A673 (cell line): ENCODE results near the gene TMEM163. TPM values are rescaled to one million over a fixed set of nuclear protein-coding genes. Genes with fewer than 3 reads are reported as not detected.

Source experiments
- BruUV-seq: library from RNA; stranded (reverse); fragments of 400-500 nt; replicated peaks from 2 replicates; lab custom pipeline; 2021; lab: Mats Ljungman, UMichigan
- CTCF ChIA-PET: fragments of 300-600 bp; sonication (Branson Sonifier 250); formaldehyde crosslinking; loops from one replicate; lab custom pipeline; 2022; ENCODE audit warnings: antibody characterized with exemption; lab: Charles Lee
- POLR2A ChIA-PET: fragments of 300-600 bp; sonication (Branson Sonifier 250); formaldehyde crosslinking; loops from one replicate; lab custom pipeline; 2022; ENCODE audit warnings: antibody characterized with exemption; ENCODE audit not compliant: low non-redundant PET; lab: Charles Lee
- DNase-seq: peaks from one replicate; pipeline ENCODE4 v3.0.0-alpha.2; 2015; ENCODE audit warnings: low spot score
- H3K27ac ChIP-seq: fragments of 200-600 bp; sonication (generic); 2 replicates; pipeline ENCODE4 v1.5.1; 2016; ENCODE audit warnings: mixed run types, low read depth, mild to moderate bottlenecking, mixed read lengths, antibody characterized with exemption, low read length; ENCODE audit not compliant: poor library complexity, severe bottlenecking
- H3K27me3 ChIP-seq: fragments of 200-600 bp; sonication (generic); replicated peaks from 2 replicates; pipeline ENCODE4 v1.6.1; 2017; ENCODE audit warnings: mixed run types, low read depth, mild to moderate bottlenecking, mixed read lengths, antibody characterized with exemption, low read length; ENCODE audit not compliant: insufficient read depth, poor library complexity
- H3K36me3 ChIP-seq: fragments of 200-600 bp; sonication (generic); 2 replicates; pipeline ENCODE4 v1.6.1; 2016; ENCODE audit warnings: mixed run types, mild to moderate bottlenecking, mixed read lengths, antibody characterized with exemption, low read length; ENCODE audit not compliant: insufficient read depth, poor library complexity, severe bottlenecking
- H3K4me1 ChIP-seq: fragments of 200-600 bp; sonication (generic); 2 replicates; pipeline ENCODE4 v1.6.1; 2017; ENCODE audit warnings: mixed run types, mild to moderate bottlenecking, mixed read lengths, antibody characterized with exemption, low read length; ENCODE audit not compliant: insufficient read depth, poor library complexity, severe bottlenecking
- H3K4me3 ChIP-seq: fragments of 200-600 bp; sonication (generic); 2 replicates; pipeline ENCODE4 v1.5.1; 2016; ENCODE audit warnings: low read depth, mixed run types, mild to moderate bottlenecking, mixed read lengths, low read length; ENCODE audit not compliant: poor library complexity, severe bottlenecking
- H3K9me3 ChIP-seq: fragments of 200-600 bp; sonication (generic); 2 replicates; pipeline ENCODE4 v1.6.1; 2016; ENCODE audit warnings: mixed run types, low read depth, mild to moderate bottlenecking, mixed read lengths, antibody characterized with exemption, low read length; ENCODE audit not compliant: poor library complexity, severe bottlenecking
- CTCF ChIP-seq: fragments of 300-800, 200-600 bp; sonication (generic); conservative IDR thresholded peaks from 2 replicates; pipeline ENCODE4 v1.5.1; 2017; ENCODE audit warnings: low read depth, mild to moderate bottlenecking, antibody characterized with exemption, low read length, moderate library complexity, mixed read lengths
- EZH2 ChIP-seq: fragments of 200-600 bp; sonication (generic); IDR thresholded peaks from 2 replicates; pipeline ENCODE4 v1.6.1; 2017; ENCODE audit warnings: borderline replicate concordance, low read depth, mild to moderate bottlenecking, mixed read lengths, antibody characterized with exemption, low read length; ENCODE audit not compliant: poor library complexity, severe bottlenecking
- intact Hi-C: fragments of 100-400 bp; cut with micrococcal nuclease; formaldehyde crosslinking; loops from one replicate; pipeline ENCODE4 v1.10.0; 2022; ENCODE audit not compliant: unreplicated experiment
- total RNA-seq: library from RNA; stranded (reverse); gene quantifications from 2 replicates; pipeline ENCODE4 v1.2.3, GENCODE V29; 2021

TMEM163 gene
- total RNA-seq, 1 experiment from 2014 or later, result not detected

GRCh38 chr2:134555411-134555810 is 163.4 kb downstream of the TMEM163 start:
- CTCF ChIA-PET, result no interaction called here
- H3K27me3 ChIP-seq, result peaks cover 16% of the 10 kb centered on the region
- intact Hi-C loops, result no loop called here
- H3K4me3 ChIP-seq, result no peak overlapping the region
- no peak for DNase-seq
- H3K9me3 ChIP-seq, result no peaks in the 10 kb centered on the region
- POLR2A ChIA-PET, result no interaction called here
- no peaks in the 10 kb centered on the region for H3K36me3 ChIP-seq
- H3K27ac ChIP-seq, result no peak overlapping the region
- no TSS peak for BruUV-seq
- no peaks in the 10 kb centered on the region for H3K4me1 ChIP-seq
- no peak for TF ChIP-seq CTCF
- no peak for TF ChIP-seq EZH2

- POLR2A ChIA-PET, result no interaction called here
- peak; percentile 8 for DNase-seq
- no peaks in the 10 kb centered on the region for H3K36me3 ChIP-seq
- CTCF ChIA-PET, result no interaction called here
- intact Hi-C loops, result no loop called here
- no peak overlapping the region for H3K27ac ChIP-seq
- H3K9me3 ChIP-seq, result no peaks in the 10 kb centered on the region
- peaks cover 12% of the 10 kb centered on the region for H3K27me3 ChIP-seq
- BruUV-seq, result no TSS peak
- TF ChIP-seq CTCF, result no peak
- no peak for TF ChIP-seq EZH2
- no peak overlapping the region for H3K4me3 ChIP-seq
- H3K4me1 ChIP-seq, result no peaks in the 10 kb centered on the region
These were observed 165.1 kb downstream of the TMEM163 start for GRCh38 chr2:134553657-134554056.

- Histone ChIP-seq H3K36me3 (no peaks in the 10 kb centered on the region), H3K4me3 (no peak overlapping the region), H3K27ac (no peak overlapping the region), H3K4me1 (no peaks in the 10 kb centered on the region), H3K27me3 (no peaks in the 10 kb centered on the region), H3K9me3 (no peaks in the 10 kb centered on the region)
- no peak for TF ChIP-seq CTCF
- no peak for TF ChIP-seq EZH2
- intact Hi-C loops, result no loop called here
- no TSS peak for BruUV-seq
- ChIA-PET CTCF (no interaction called here), POLR2A (no interaction called here)
- no peak for DNase-seq
These were observed 168.1 kb downstream of the TMEM163 start for GRCh38 chr2:134550566-134551164.
